NT2/D1 (cell line): ENCODE results near the gene GPR78.
A peak's percentile ranks its signal among the peaks of the same experiment; 100 is the strongest.

Experiments used
- DNase-seq: peaks from one replicate; pipeline ENCODE4 v3.0.0-alpha.2; 2011; ENCODE audit warnings: low read depth, low spot score
- H3K27me3 ChIP-seq: 2 replicates; pipeline ENCODE4 v1.6.0; 2011; ENCODE audit warnings: mild to moderate bottlenecking; ENCODE audit not compliant: insufficient read length, insufficient read depth
- H3K36me3 ChIP-seq: 2 replicates; pipeline ENCODE4 v1.6.1; 2011; ENCODE audit warnings: mild to moderate bottlenecking, low read length, mixed read lengths; ENCODE audit not compliant: insufficient read depth, insufficient read length
- H3K4me1 ChIP-seq: 2 replicates; pipeline ENCODE4 v1.5.1; 2011; ENCODE audit not compliant: insufficient read depth, insufficient read length
- H3K4me3 ChIP-seq: 2 replicates; pipeline ENCODE4 v1.5.1; 2011; ENCODE audit warnings: low read depth; ENCODE audit not compliant: insufficient read length
- H3K9ac ChIP-seq: 2 replicates; pipeline ENCODE4 v1.6.0; 2011; ENCODE audit warnings: low read depth; ENCODE audit not compliant: insufficient read length
- H3K9me3 ChIP-seq: 2 replicates; pipeline ENCODE4 v1.5.1; 2011; ENCODE audit warnings: mild to moderate bottlenecking, low read length; ENCODE audit not compliant: insufficient read depth
- SUZ12 ChIP-seq: IDR thresholded peaks from 2 replicates; pipeline ENCODE4 v1.6.1; 2011; ENCODE audit not compliant: insufficient read length, insufficient read depth; ENCODE audit errors: extremely low read depth
- YY1 ChIP-seq: IDR thresholded peaks from 2 replicates; pipeline ENCODE4 v1.6.1; 2011; ENCODE audit not compliant: insufficient read length, insufficient read depth
- ZNF274 ChIP-seq: IDR thresholded peaks from 2 replicates; pipeline ENCODE4 v1.6.1; 2011; ENCODE audit warnings: mild to moderate bottlenecking, low read depth, low read length

The GPR78 gene

GRCh38 chr4:8610858-8611616 is 30.8 kb downstream of the GPR78 start:
- peaks cover 17% of the 10 kb centered on the region for H3K4me1 ChIP-seq
- TF ChIP-seq YY1 (no peak), ZNF274 (no peak), SUZ12 (no peak)
- H3K4me3 ChIP-seq: no peak overlapping the region
- no peak for DNase-seq
- peak overlapping the region; percentile 8 for H3K9ac ChIP-seq
- peaks cover 90% of the 10 kb centered on the region for H3K36me3 ChIP-seq
- H3K9me3 ChIP-seq: no peaks in the 10 kb centered on the region
- H3K27me3 ChIP-seq: no peaks in the 10 kb centered on the region

- H3K4me3 ChIP-seq: no peak overlapping the region
- H3K9ac ChIP-seq: no peak overlapping the region
- TF ChIP-seq SUZ12 (no peak), ZNF274 (no peak), YY1 (no peak)
- H3K27me3 ChIP-seq: no peaks in the 10 kb centered on the region
- peaks cover 12% of the 10 kb centered on the region for H3K4me1 ChIP-seq
- H3K36me3 ChIP-seq: peaks cover 91% of the 10 kb centered on the region
- no peaks in the 10 kb centered on the region for H3K9me3 ChIP-seq
- DNase-seq: no peak
Observed at GRCh38 chr4:8612646-8613045, 32.5 kb downstream of the GPR78 start.

GRCh38 chr4:8613421-8614364 is 33.5 kb downstream of the GPR78 start:
- peaks cover 12% of the 10 kb centered on the region for H3K4me1 ChIP-seq
- no peak overlapping the region for H3K9ac ChIP-seq
- no peak overlapping the region for H3K4me3 ChIP-seq
- no peak for DNase-seq
- no peaks in the 10 kb centered on the region for H3K9me3 ChIP-seq
- no peaks in the 10 kb centered on the region for H3K27me3 ChIP-seq
- TF ChIP-seq YY1 (no peak), SUZ12 (no peak), ZNF274 (no peak)
- peaks cover 94% of the 10 kb centered on the region for H3K36me3 ChIP-seq

- no peak for TF ChIP-seq ZNF274
- TF ChIP-seq YY1: no peak
- TF ChIP-seq SUZ12: no peak
- Histone ChIP-seq H3K9ac (no peak overlapping the region), H3K4me3 (no peak overlapping the region), H3K9me3 (no peaks in the 10 kb centered on the region), H3K27me3 (no peaks in the 10 kb centered on the region), H3K4me1 (peaks cover 12% of the 10 kb centered on the region), H3K36me3 (peaks cover 95% of the 10 kb centered on the region)
- DNase-seq: no peak
Observed at GRCh38 chr4:8614365-8615193, 34.4 kb downstream of the GPR78 start.

- H3K4me3 ChIP-seq: no peak overlapping the region
- H3K36me3 ChIP-seq: peaks cover 93% of the 10 kb centered on the region
- H3K27me3 ChIP-seq: no peaks in the 10 kb centered on the region
- H3K9ac ChIP-seq: no peak overlapping the region
- no peak for DNase-seq
- no peaks in the 10 kb centered on the region for H3K9me3 ChIP-seq
- no peak for TF ChIP-seq YY1
- TF ChIP-seq ZNF274: no peak
- no peak for TF ChIP-seq SUZ12
- H3K4me1 ChIP-seq: peaks cover 9% of the 10 kb centered on the region
Observed at GRCh38 chr4:8615366-8615765, 35.2 kb downstream of the GPR78 start.

- DNase-seq: no peak
- no peaks in the 10 kb centered on the region for H3K27me3 ChIP-seq
- H3K4me3 ChIP-seq: no peak overlapping the region
- peaks cover 85% of the 10 kb centered on the region for H3K36me3 ChIP-seq
- H3K9ac ChIP-seq: no peak overlapping the region
- H3K4me1 ChIP-seq: peaks cover 4% of the 10 kb centered on the region
- H3K9me3 ChIP-seq: no peaks in the 10 kb centered on the region
- TF ChIP-seq SUZ12 (no peak), ZNF274 (no peak), YY1 (no peak)
Observed at GRCh38 chr4:8615921-8616787, 36.0 kb downstream of the GPR78 start.
